Measurements from ENCODE around the gene MCTP2.
"Not testable (repeated sequence)": the region's sequence is repeated elsewhere in the genome, so short reads cannot be mapped to it uniquely, and the experiment has no call there.

Gene MCTP2

GRCh38 chr15:94242257-94242656 is 10.9 kb downstream of the MCTP2 start:
- no peak overlapping the region for H3K4me3 ChIP-seq
- H3K9me3 ChIP-seq = no peaks in the 10 kb centered on the region
- no peaks in the 10 kb centered on the region for H3K27me3 ChIP-seq (ENCODE audit: low read depth)
- no peak for DNase-seq (ENCODE audit: low spot score in 2 of 2)
- in situ Hi-C loops (cut with MboI; ENCODE audit: low sequenced_read_pairs) = no loop called here
- H3K36me3 ChIP-seq (replicated peaks) = no peaks in the 10 kb centered on the region
- no peaks in the 10 kb centered on the region for H3K4me1 ChIP-seq

- in situ Hi-C loops (cut with MboI; ENCODE audit: low sequenced_read_pairs); H3K4me3 ChIP-seq; H3K9me3 ChIP-seq; H3K36me3 ChIP-seq (replicated peaks); H3K27me3 ChIP-seq (ENCODE audit: low read depth); H3K4me1 ChIP-seq; DNase-seq (ENCODE audit: low spot score in 2 of 2): not testable (repeated sequence)
These were observed 11.6 kb downstream of the MCTP2 start for GRCh38 chr15:94243003-94243402.

- Histone ChIP-seq H3K4me3 (no peak overlapping the region), H3K27me3 (ENCODE audit: low read depth) (no peaks in the 10 kb centered on the region), H3K4me1 (no peaks in the 10 kb centered on the region), H3K9me3 (no peaks in the 10 kb centered on the region), H3K36me3 (replicated peaks) (no peaks in the 10 kb centered on the region)
- no peak for DNase-seq (ENCODE audit: low spot score in 2 of 2)
- in situ Hi-C loops (cut with MboI; ENCODE audit: low sequenced_read_pairs) = no loop called here
These were observed 12.1 kb downstream of the MCTP2 start for GRCh38 chr15:94243418-94243817.

GRCh38 chr15:94246016-94246415 is 14.7 kb downstream of the MCTP2 start:
- H3K4me1 ChIP-seq = no peaks in the 10 kb centered on the region
- no peaks in the 10 kb centered on the region for H3K36me3 ChIP-seq (replicated peaks)
- H3K9me3 ChIP-seq = no peaks in the 10 kb centered on the region
- in situ Hi-C loops (cut with MboI; ENCODE audit: low sequenced_read_pairs) = no loop called here
- no peak for DNase-seq (ENCODE audit: low spot score in 2 of 2)
- H3K4me3 ChIP-seq = no peak overlapping the region
- no peaks in the 10 kb centered on the region for H3K27me3 ChIP-seq (ENCODE audit: low read depth)

GRCh38 chr15:94247789-94248638 is 16.7 kb downstream of the MCTP2 start:
- Histone ChIP-seq H3K36me3 (replicated peaks) (no peaks in the 10 kb centered on the region), H3K4me3 (no peak overlapping the region), H3K27me3 (ENCODE audit: low read depth) (no peaks in the 10 kb centered on the region), H3K4me1 (no peaks in the 10 kb centered on the region), H3K9me3 (no peaks in the 10 kb centered on the region)
- in situ Hi-C loops (cut with MboI; ENCODE audit: low sequenced_read_pairs) = no loop called here
- no peak for DNase-seq (ENCODE audit: low spot score in 2 of 2)

- Histone ChIP-seq H3K27me3 (ENCODE audit: low read depth) (no peaks in the 10 kb centered on the region), H3K9me3 (no peaks in the 10 kb centered on the region), H3K4me3 (no peak overlapping the region), H3K4me1 (no peaks in the 10 kb centered on the region), H3K36me3 (replicated peaks) (no peaks in the 10 kb centered on the region)
- no peak for DNase-seq (ENCODE audit: low spot score in 2 of 2)
- in situ Hi-C loops (cut with MboI; ENCODE audit: low sequenced_read_pairs) = no loop called here
These were observed 19.4 kb downstream of the MCTP2 start for GRCh38 chr15:94250801-94251200.

- DNase-seq (ENCODE audit: low spot score in 2 of 2) = no peak
- Histone ChIP-seq H3K4me1 (no peaks in the 10 kb centered on the region), H3K27me3 (ENCODE audit: low read depth) (no peaks in the 10 kb centered on the region), H3K36me3 (replicated peaks) (no peaks in the 10 kb centered on the region), H3K4me3 (no peak overlapping the region), H3K9me3 (no peaks in the 10 kb centered on the region)
- in situ Hi-C loops (cut with MboI; ENCODE audit: low sequenced_read_pairs) = no loop called here
These were observed 20.9 kb downstream of the MCTP2 start for GRCh38 chr15:94252223-94252766.

GRCh38 chr15:94252906-94253491 is 21.6 kb downstream of the MCTP2 start:
- Histone ChIP-seq H3K36me3 (replicated peaks) (no peaks in the 10 kb centered on the region), H3K4me1 (no peaks in the 10 kb centered on the region), H3K27me3 (ENCODE audit: low read depth) (no peaks in the 10 kb centered on the region), H3K9me3 (no peaks in the 10 kb centered on the region), H3K4me3 (no peak overlapping the region)
- in situ Hi-C loops (cut with MboI; ENCODE audit: low sequenced_read_pairs) = no loop called here
- DNase-seq (ENCODE audit: low spot score in 2 of 2) = no peak

GRCh38 chr15:94253742-94254141 is 22.4 kb downstream of the MCTP2 start:
- in situ Hi-C loops (cut with MboI; ENCODE audit: low sequenced_read_pairs) = no loop called here
- Histone ChIP-seq H3K4me3 (no peak overlapping the region), H3K27me3 (ENCODE audit: low read depth) (no peaks in the 10 kb centered on the region), H3K4me1 (no peaks in the 10 kb centered on the region), H3K36me3 (replicated peaks) (no peaks in the 10 kb centered on the region), H3K9me3 (no peaks in the 10 kb centered on the region)
- no peak for DNase-seq (ENCODE audit: low spot score in 2 of 2)

- Histone ChIP-seq H3K36me3 (replicated peaks) (no peaks in the 10 kb centered on the region), H3K4me1 (no peaks in the 10 kb centered on the region), H3K27me3 (ENCODE audit: low read depth) (no peaks in the 10 kb centered on the region), H3K9me3 (no peaks in the 10 kb centered on the region), H3K4me3 (no peak overlapping the region)
- in situ Hi-C loops (cut with MboI; ENCODE audit: low sequenced_read_pairs) = no loop called here
- DNase-seq (ENCODE audit: low spot score in 2 of 2) = no peak
These were observed 24.2 kb downstream of the MCTP2 start for GRCh38 chr15:94255540-94255939.

- H3K4me3 ChIP-seq = no peak overlapping the region
- no peak for DNase-seq (ENCODE audit: low spot score in 2 of 2)
- in situ Hi-C loops (cut with MboI; ENCODE audit: low sequenced_read_pairs) = no loop called here
- no peaks in the 10 kb centered on the region for H3K27me3 ChIP-seq (ENCODE audit: low read depth)
- no peaks in the 10 kb centered on the region for H3K9me3 ChIP-seq
- no peaks in the 10 kb centered on the region for H3K4me1 ChIP-seq
- no peaks in the 10 kb centered on the region for H3K36me3 ChIP-seq (replicated peaks)
These were observed 25.1 kb downstream of the MCTP2 start for GRCh38 chr15:94256511-94256910.

GRCh38 chr15:94257776-94258175 is 26.4 kb downstream of the MCTP2 start:
- H3K9me3 ChIP-seq; H3K36me3 ChIP-seq (replicated peaks); H3K27me3 ChIP-seq (ENCODE audit: low read depth); H3K4me1 ChIP-seq; DNase-seq (ENCODE audit: low spot score in 2 of 2); H3K4me3 ChIP-seq; in situ Hi-C loops (cut with MboI; ENCODE audit: low sequenced_read_pairs): not testable (repeated sequence)

- Histone ChIP-seq H3K9me3 (no peaks in the 10 kb centered on the region), H3K4me3 (no peak overlapping the region), H3K36me3 (replicated peaks) (no peaks in the 10 kb centered on the region), H3K4me1 (no peaks in the 10 kb centered on the region), H3K27me3 (ENCODE audit: low read depth) (no peaks in the 10 kb centered on the region)
- DNase-seq (ENCODE audit: low spot score in 2 of 2) = no peak
- in situ Hi-C loops (cut with MboI; ENCODE audit: low sequenced_read_pairs) = no loop called here
These were observed 26.9 kb downstream of the MCTP2 start for GRCh38 chr15:94258246-94258645.

GRCh38 chr15:94259121-94259751 is 27.9 kb downstream of the MCTP2 start:
- no peak for DNase-seq (ENCODE audit: low spot score in 2 of 2)
- Histone ChIP-seq H3K4me3 (no peak overlapping the region), H3K4me1 (no peaks in the 10 kb centered on the region), H3K27me3 (ENCODE audit: low read depth) (no peaks in the 10 kb centered on the region), H3K36me3 (replicated peaks) (no peaks in the 10 kb centered on the region), H3K9me3 (no peaks in the 10 kb centered on the region)
- in situ Hi-C loops (cut with MboI; ENCODE audit: low sequenced_read_pairs) = no loop called here

All from HAP-1 (cell line).